ENCODE measurements around the gene RBM38. TPM values are rescaled to one million over a fixed set of nuclear protein-coding genes. Genes with fewer than 3 reads are reported as not detected.
A peak's percentile ranks its signal among the peaks of the same experiment; 100 is the strongest.

RBM38 gene
- total and polyA plus RNA-seq, 9 of the 15 experiments (the other 6 are each of a cell fraction or from before 2014, with no cell fraction given), result 0.28 to 82.4 (median 33.2) TPM

DNA sequence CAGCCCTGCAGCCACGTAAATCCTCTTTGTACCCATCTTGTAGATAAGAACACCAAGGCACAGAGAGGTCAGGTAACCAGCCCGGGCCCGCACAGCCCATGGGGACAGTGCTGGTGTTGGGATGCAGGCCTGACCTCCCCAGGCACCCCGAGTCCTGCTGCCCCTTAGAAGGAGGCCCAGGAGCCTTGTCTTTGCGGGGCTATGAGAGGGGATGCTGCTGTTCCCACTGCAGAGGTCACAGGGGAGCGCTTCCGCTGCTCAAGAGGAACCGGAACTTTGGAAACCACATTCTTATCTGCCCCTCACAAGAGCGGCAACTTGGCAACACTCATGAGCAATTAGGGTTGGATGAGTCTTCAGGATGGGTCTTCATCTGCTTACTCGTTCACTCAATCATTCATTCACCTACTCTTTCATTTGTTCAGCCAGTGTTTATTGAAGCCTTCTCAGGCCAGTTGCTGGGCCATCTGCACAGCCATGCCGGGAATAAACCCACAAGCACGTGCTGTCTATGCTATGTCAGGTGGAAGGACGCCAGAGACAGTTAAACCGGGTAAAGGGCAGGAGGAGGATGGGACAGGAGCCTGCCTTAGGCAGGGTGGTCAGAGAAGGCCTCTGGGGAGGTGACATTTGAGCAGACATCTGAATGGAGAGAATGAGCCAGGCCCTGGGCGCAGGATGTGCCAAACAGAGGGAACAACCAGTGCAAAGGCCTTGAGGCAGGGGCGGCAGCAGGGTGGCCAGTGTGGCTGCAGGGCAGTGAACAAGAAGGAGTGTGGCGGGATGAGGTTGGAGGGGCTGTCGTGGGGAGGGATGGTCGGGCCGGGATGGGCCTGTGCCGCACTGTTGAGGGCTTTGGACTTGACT is 60.8 kb downstream of the RBM38 start (continued):
- 0 out of 2 replicates have a peak, but pooled peaks have one; percentile 19 for TF ChIP-seq CREB1 (IDR thresholded peaks at IDR 0.05)
- TF ChIP-seq CREB1 (CRISPR knock-in tag; IDR thresholded peaks at IDR 0.05), result peak; percentile 17; the same call in 1 of the 2 replicates
- no peak for TF ChIP-seq CBX2 (IDR thresholded peaks at IDR 0.05; ENCODE audit: insufficient read depth, low read length, poor library complexity, severe bottlenecking)
- TF ChIP-seq LARP7 (IDR thresholded peaks at IDR 0.05), result no peak
- peak; percentile 66; a peak in 2 of 4 replicates for TF ChIP-seq FOXK2 (conservative IDR thresholded peaks at IDR 0.05 in 1 of 2, IDR thresholded peaks at IDR 0.05 in 1 of 2; ENCODE audit: low read depth in 2 of 2)
- TF ChIP-seq MIER1 (IDR thresholded peaks at IDR 0.05; ENCODE audit: low read depth), result peak; percentile 18; the same call in 1 of the 2 replicates
- TF ChIP-seq ELF1 (tag; IDR thresholded peaks at IDR 0.05), result no peak
- no peak for TF ChIP-seq NKRF (IDR thresholded peaks at IDR 0.05; ENCODE audit: borderline replicate concordance)
- TF ChIP-seq EP400 (IDR thresholded peaks at IDR 0.05), result peak; percentile 43; the same call in 1 of the 2 replicates
- no peak for TF ChIP-seq ZNF124 (CRISPR knock-in tag; IDR thresholded peaks at IDR 0.05)
- TF ChIP-seq ZNF41 (CRISPR knock-in tag; conservative IDR thresholded peaks at IDR 0.05), result no peak
- no peak for TF ChIP-seq BRD9 (IDR thresholded peaks at IDR 0.05; ENCODE audit: low read depth, partially characterized antibody)
- no peak for TF ChIP-seq SIX5 (IDR thresholded peaks at IDR 0.05; ENCODE audit: borderline replicate concordance in 1 of 2, insufficient read depth in 1 of 2, low read depth in 1 of 2, low read length in 2 of 2)
- no peak; the same call in 1 of the 2 replicates for TF ChIP-seq ZNF263 (CRISPR knock-in tag; IDR thresholded peaks at IDR 0.05; ENCODE audit: borderline replicate concordance)
- TF ChIP-seq RUNX1 (IDR thresholded peaks at IDR 0.05; ENCODE audit: low read depth), result peak; percentile 85; the same call in 1 of the 2 replicates
- TF ChIP-seq E2F3 (CRISPR knock-in tag; IDR thresholded peaks at IDR 0.05), result no peak
- no peak for TF ChIP-seq CCAR2 (IDR thresholded peaks at IDR 0.05; ENCODE audit: low read depth, low read length)
- peak; percentile 2; the same call in 1 of the 2 replicates for TF ChIP-seq HBP1 (CRISPR knock-in tag; IDR thresholded peaks at IDR 0.05)
- TF ChIP-seq ARHGAP35 (IDR thresholded peaks at IDR 0.05; ENCODE audit: partially characterized antibody), result no peak
- no peak for TF ChIP-seq HNRNPLL (IDR thresholded peaks at IDR 0.05; ENCODE audit: low read depth, low read length, poor library complexity, severe bottlenecking)
- no peak for TF ChIP-seq FOXO4 (CRISPR knock-in tag; IDR thresholded peaks at IDR 0.05)
- TF ChIP-seq ZNF668 (CRISPR knock-in tag; IDR thresholded peaks at IDR 0.05), result peak; percentile 44; the same call in 1 of the 2 replicates
- no peak for TF ChIP-seq XRCC3 (IDR thresholded peaks at IDR 0.05)
- no peak for TF ChIP-seq ZNF232 (CRISPR knock-in tag; IDR thresholded peaks at IDR 0.05)
- no peak for TF ChIP-seq ZNF507 (tag; conservative IDR thresholded peaks at IDR 0.05)
